HG02870 (cell line): ENCODE data around the gene HOOK2.

Experiments used
- ATAC-seq: cut with Tn5 transposase; IDR thresholded peaks from one replicate; pipeline ENCODE4 v1.9.1; 2021; ENCODE audit warnings: mild to moderate bottlenecking, moderate library complexity; ENCODE audit not compliant: unreplicated experiment

The HOOK2 gene

GRCh38 chr19:12783849-12784393 is 8.6 kb upstream of the HOOK2 start:
- no peak for ATAC-seq

GRCh38 chr19:12783291-12783848 is 8.0 kb upstream of the HOOK2 start:
- ATAC-seq, result no peak

- ATAC-seq, result peak; percentile 29
Observed at GRCh38 chr19:12782424-12783290, 7.3 kb upstream of the HOOK2 start.

- ATAC-seq, result peak; percentile 19
Observed at GRCh38 chr19:12782174-12782423, 6.7 kb upstream of the HOOK2 start.

GRCh38 chr19:12779162-12779993 is 4.0 kb upstream of the HOOK2 start:
- no peak for ATAC-seq

GRCh38 chr19:12778905-12779161 is 3.5 kb upstream of the HOOK2 start:
- ATAC-seq, result no peak

GRCh38 chr19:12778017-12778904 is 2.9 kb upstream of the HOOK2 start:
- no peak for ATAC-seq

- no peak for ATAC-seq
Observed at GRCh38 chr19:12777217-12778016, 2.1 kb upstream of the HOOK2 start.

- ATAC-seq, result no peak
Observed at GRCh38 chr19:12773571-12773970, 1.8 kb downstream of the HOOK2 start.

- no peak for ATAC-seq
Observed at GRCh38 chr19:12772323-12772722, 3.0 kb downstream of the HOOK2 start.

GRCh38 chr19:12770922-12771321 is 4.4 kb downstream of the HOOK2 start:
- no peak for ATAC-seq

- no peak for ATAC-seq
Observed at GRCh38 chr19:12769689-12770088, 5.7 kb downstream of the HOOK2 start.

- no peak for ATAC-seq
Observed at GRCh38 chr19:12767666-12768065, 7.7 kb downstream of the HOOK2 start.

- no peak for ATAC-seq
Observed at GRCh38 chr19:12767150-12767549, 8.2 kb downstream of the HOOK2 start.

GRCh38 chr19:12766051-12766521 is 9.3 kb downstream of the HOOK2 start:
- ATAC-seq, result no peak

GRCh38 chr19:12764698-12765097 is 10.7 kb downstream of the HOOK2 start:
- ATAC-seq, result no peak

- ATAC-seq, result no peak
Observed at GRCh38 chr19:12763100-12763499, 12.3 kb downstream of the HOOK2 start.

- no peak for ATAC-seq
Observed at GRCh38 chr19:12759686-12760085, 15.7 kb downstream of the HOOK2 start.

- no peak for ATAC-seq
Observed at GRCh38 chr19:12757544-12758274, 17.6 kb downstream of the HOOK2 start.
